Thyroid gland (tissue), 4 donors: Measurements from ENCODE around the gene ZNRF1. TPM values are rescaled to one million over a fixed set of nuclear protein-coding genes. Genes with fewer than 3 reads are reported as not detected.
"Not testable (repeated sequence)": the region's sequence is repeated elsewhere in the genome, so short reads cannot be mapped to it uniquely, and the experiment has no call there.

Experiments used
- DNase-seq, 2 donors: peaks; one replicate each; pipeline ENCODE4 v3.0.0-alpha.2; 2019
- H3K27ac ChIP-seq, 3 donors: fragments of 200-600 bp; sonication (generic); 1 replicate in 2 of 3; 2 replicates in 1 of 3; pipeline ENCODE4 v1.5.1; 2016 to 2019; ENCODE audit warnings: mild to moderate bottlenecking in 1 of 3, moderate library complexity in 1 of 3
- H3K27me3 ChIP-seq: fragments of 200-600 bp; sonication (generic); one replicate; pipeline ENCODE4 v1.5.1; 2019
- H3K36me3 ChIP-seq, 2 donors: fragments of 200-600 bp; sonication (generic); one replicate each; pipeline ENCODE4 v1.5.1; 2016 to 2019
- H3K4me1 ChIP-seq, 2 donors: fragments of 200-600 bp; sonication (generic); one replicate each; pipeline ENCODE4 v1.5.1; 2017 to 2019
- H3K4me3 ChIP-seq, 3 donors: fragments of 200-600 bp; sonication (generic); replicated peaks in 1 of 3; 1 replicate in 2 of 3; 2 replicates in 1 of 3; pipeline ENCODE4 v1.5.1; 2016; ENCODE audit warnings: mild to moderate bottlenecking in 1 of 3
- H3K9me3 ChIP-seq: fragments of 200-600 bp; sonication (generic); one replicate; pipeline ENCODE4 v1.5.1; 2017
- CTCF ChIP-seq, 6 experiments: fragments of 200-600 bp in 3 of 6; fragments of 450-650 bp in 3 of 6; sonication (generic) in 3 of 6; IDR thresholded peaks; one replicate each; pipeline ENCODE4 v1.5.1; 2016 to 2019; ENCODE audit warnings: antibody characterized with exemption in 6 of 6, mild to moderate bottlenecking in 2 of 6, inconsistent platforms in 1 of 6, moderate library complexity in 1 of 6
- POLR2A ChIP-seq, 2 donors: fragments of 450-650 bp; IDR thresholded peaks; one replicate each; pipeline ENCODE4 v1.6.1; 2017; ENCODE audit warnings: antibody characterized with exemption in 2 of 2, mild to moderate bottlenecking in 2 of 2, moderate library complexity in 1 of 2
- WGBS, 2 donors: methylation state at CpG; one replicate each; pipeline ENCODE4 v1.1.5; 2017; 5-methylcytosine and 5-hydroxymethylcytosine counted together
- intact Hi-C: fragments of 100-400 bp; cut with DNase I; formaldehyde crosslinking; loops from one replicate; pipeline ENCODE4 v1.15.1; 2023
- total RNA-seq, 4 donors: library from RNA; depleted of rRNA; stranded (reverse); fragments of >200 nt; gene quantifications; one replicate each; pipeline ENCODE4 v1.2.3, GENCODE V29; 2016

The ZNRF1 gene
- total RNA-seq, 4 donors from 2014 or later = 47.4 to 94.5 (median 57.4) TPM

GRCh38 chr16:75012380-75013081 is 13.7 kb downstream of the ZNRF1 start:
- Histone ChIP-seq H3K27me3 (no peaks in the 10 kb centered on the region), H3K4me1 (peaks cover 55 to 60% of the 10 kb centered on the region in 2 donors), H3K36me3 (no peaks in the 10 kb centered on the region), H3K27ac (peak overlapping the region; percentile 69 to 92 (median 87)), H3K9me3 (no peaks in the 10 kb centered on the region), H3K4me3 (no peak overlapping the region)
- DNase-seq = no peak
- WGBS, 2 donors = 51 to 53% methylated on average over 8 of the region's 8 CpGs
- intact Hi-C loops = no loop called here
- TF ChIP-seq CTCF (IDR thresholded peaks at IDR 0.05) (no peak), POLR2A (IDR thresholded peaks at IDR 0.05) (peak in 1 of 2 donors; percentile 6)

DNA sequence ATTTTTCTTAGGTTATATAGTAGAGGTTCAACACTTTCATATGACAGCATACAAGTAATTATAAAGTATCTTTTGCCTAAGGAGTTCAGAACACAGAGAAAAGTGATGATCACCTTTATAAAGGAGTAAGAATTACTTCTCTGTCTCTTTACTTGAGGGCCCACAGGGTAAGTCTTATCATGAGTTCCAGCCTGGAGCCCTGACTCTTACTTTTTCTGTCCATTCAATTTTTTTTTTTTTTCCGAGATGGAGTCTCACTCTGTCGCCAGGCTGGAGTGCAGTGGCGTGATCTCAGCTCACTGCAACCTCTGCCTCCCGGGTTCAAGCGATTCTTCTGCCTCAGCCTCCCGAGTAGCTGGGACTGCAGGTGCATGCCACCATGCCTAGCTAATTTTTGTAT is 14.3 kb downstream of the ZNRF1 start:
- H3K9me3 ChIP-seq, intact Hi-C loops, H3K4me3 ChIP-seq, DNase-seq, H3K36me3 ChIP-seq, H3K27me3 ChIP-seq: not testable (repeated sequence)
- H3K4me1 ChIP-seq = peaks cover 54 to 58% of the 10 kb centered on the region in 2 donors
- WGBS, 2 donors = 89 to 97% methylated on average over 6 of the region's 6 CpGs
- peak overlapping the region; percentile 69 to 92 (median 87) for H3K27ac ChIP-seq

DNA sequence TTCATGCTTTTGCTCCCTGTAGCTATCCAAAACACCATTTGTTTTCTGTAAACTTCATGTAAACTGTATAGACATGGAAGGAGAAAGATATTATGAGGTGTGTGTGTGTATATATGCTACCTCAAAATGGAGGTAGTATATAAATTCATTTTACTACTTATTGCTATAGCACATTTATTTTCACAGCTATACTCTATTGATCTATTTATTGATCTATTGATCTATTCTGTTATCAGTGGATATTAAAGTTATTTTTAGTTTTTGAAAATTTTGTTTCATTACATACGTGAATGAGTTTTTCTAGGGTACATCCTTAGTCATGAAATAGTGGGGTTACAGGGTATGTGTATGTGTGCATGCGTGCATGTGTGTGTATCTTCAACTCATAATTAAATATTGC is 15.5 kb downstream of the ZNRF1 start:
- no peaks in the 10 kb centered on the region for H3K9me3 ChIP-seq
- no peak for DNase-seq
- no peak for TF ChIP-seq POLR2A (IDR thresholded peaks at IDR 0.05)
- TF ChIP-seq CTCF (IDR thresholded peaks at IDR 0.05) = no peak
- H3K27me3 ChIP-seq = no peaks in the 10 kb centered on the region
- no peaks in the 10 kb centered on the region for H3K36me3 ChIP-seq
- no peak overlapping the region for H3K4me3 ChIP-seq
- peaks cover 46 to 47% of the 10 kb centered on the region in 2 donors for H3K4me1 ChIP-seq
- 56 to 96% methylated on average over 2 of the region's 2 CpGs for WGBS, 2 donors
- intact Hi-C loops = no loop called here
- H3K27ac ChIP-seq = peak overlapping the region in 1 of 3 donors; percentile 92

DNA sequence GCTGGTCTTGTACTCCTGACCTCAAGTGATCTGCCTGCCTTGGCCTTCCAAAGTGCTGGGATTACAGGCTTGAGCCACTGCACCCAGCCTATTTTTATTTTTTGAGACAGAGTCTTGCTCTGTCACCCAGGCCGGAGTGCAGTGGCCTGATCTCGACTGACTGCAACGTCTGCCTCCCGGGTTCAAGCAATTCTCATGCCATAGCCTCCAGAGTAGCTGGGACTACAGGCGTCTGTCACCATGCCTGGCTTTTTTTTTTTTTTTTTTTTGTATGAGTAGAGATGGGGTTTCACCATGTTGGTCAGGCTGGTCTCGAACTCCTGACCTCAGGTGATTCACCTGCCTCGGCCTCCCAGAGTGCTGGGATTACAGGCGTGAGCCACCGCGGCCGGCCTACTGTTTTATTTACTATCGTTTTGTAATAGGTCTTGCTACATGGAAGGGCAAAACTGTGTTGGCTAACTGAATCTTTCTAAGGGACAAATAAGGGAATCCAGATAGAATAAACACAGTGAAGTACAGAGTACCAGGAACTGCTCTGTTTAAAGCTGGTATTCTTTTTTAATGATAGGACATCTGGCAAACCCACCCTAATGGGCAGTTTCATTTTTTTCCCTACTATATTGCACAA is 17.7 kb downstream of the ZNRF1 start:
- 90 to 98% methylated on average over 12 of the region's 12 CpGs for WGBS, 2 donors
- H3K9me3 ChIP-seq, H3K4me3 ChIP-seq, H3K27me3 ChIP-seq, DNase-seq, H3K36me3 ChIP-seq, intact Hi-C loops: not testable (repeated sequence)
- peak overlapping the region; percentile 20 to 49 (median 37) for H3K27ac ChIP-seq
- H3K4me1 ChIP-seq = peaks cover 28 to 31% of the 10 kb centered on the region in 2 donors

- 70 to 78% methylated on average over 3 of the region's 3 CpGs for WGBS, 2 donors
- Histone ChIP-seq H3K36me3 (no peaks in the 10 kb centered on the region), H3K4me1 (peaks cover 14 to 18% of the 10 kb centered on the region in 2 donors), H3K27ac (peak overlapping the region; percentile 4 to 35 (median 20)), H3K4me3 (no peak overlapping the region), H3K27me3 (no peaks in the 10 kb centered on the region), H3K9me3 (no peaks in the 10 kb centered on the region)
- intact Hi-C loops = no loop called here
- TF ChIP-seq CTCF (IDR thresholded peaks at IDR 0.05) (no peak), POLR2A (IDR thresholded peaks at IDR 0.05) (no peak)
- no peak for DNase-seq
Measured at GRCh38 chr16:75017670-75018525, 19.1 kb downstream of the ZNRF1 start.
